Nephron (organoid): Measurements from ENCODE around the gene CRIP1.
A peak's percentile ranks its signal among the peaks of the same experiment; 100 is the strongest.

ENCODE experiments used
- H3K27ac Mint-ChIP-seq, 3 experiments: 2 replicates each; pipeline ENCODE4 v1.8.0; 2020; ENCODE audit warnings: mixed read lengths in 3 of 3, mild to moderate bottlenecking in 2 of 3, moderate library complexity in 1 of 3
- H3K27me3 Mint-ChIP-seq: 2 replicates; pipeline ENCODE4 v1.8.0; 2021; ENCODE audit warnings: low read depth, mild to moderate bottlenecking, moderate library complexity, mixed read lengths
- H3K36me3 Mint-ChIP-seq: 2 replicates; pipeline ENCODE4 v1.8.0; 2020; ENCODE audit warnings: low read depth, mixed read lengths
- H3K4me1 Mint-ChIP-seq: 2 replicates; pipeline ENCODE4 v1.8.0; 2020; ENCODE audit warnings: mixed read lengths
- H3K4me3 Mint-ChIP-seq, 3 experiments: 2 replicates each; pipeline ENCODE4 v1.8.0; 2020; ENCODE audit warnings: mild to moderate bottlenecking in 3 of 3, mixed read lengths in 3 of 3, moderate library complexity in 2 of 3
- H3K9me3 Mint-ChIP-seq: 2 replicates; pipeline ENCODE4 v1.8.0; 2020; ENCODE audit warnings: mixed read lengths
- CTCF ChIP-seq, 3 experiments: fragments of 200-600 bp; sonication (generic); IDR thresholded peaks; one replicate each; pipeline ENCODE4 v1.5.0; 2021; ENCODE audit warnings: antibody characterized with exemption in 3 of 3; ENCODE audit not compliant: unreplicated experiment in 3 of 3

The CRIP1 gene

GRCh38 chr14:105486163-105486973 lies at the start of gene CRIP1:
CRIP1 (plus strand) TSS chr14:105486886; CDS start chr14:105487260, 374 bp downstream.
- no peaks in the 10 kb centered on the region for H3K9me3 Mint-ChIP-seq
- no peak within 1 kb of the TSS for H3K27ac Mint-ChIP-seq
- peaks cover 51% of the 10 kb centered on the region for H3K27me3 Mint-ChIP-seq
- H3K4me3 Mint-ChIP-seq, result peak within 1 kb of the TSS; percentile 37 to 69 (median 65)
- no peak for TF ChIP-seq CTCF (IDR thresholded peaks at IDR 0.05; ENCODE audit: unreplicated experiment in 3 of 3)
- H3K4me1 Mint-ChIP-seq, result peaks cover 22% of the 10 kb centered on the region
- H3K36me3 Mint-ChIP-seq, result no peaks in the 10 kb centered on the region

GRCh38 chr14:105436891-105437722 lies 49.6 kb upstream of the CRIP1 start:
- no peak overlapping the region for H3K27ac Mint-ChIP-seq
- no peak for TF ChIP-seq CTCF (IDR thresholded peaks at IDR 0.05; ENCODE audit: unreplicated experiment in 3 of 3)
- H3K9me3 Mint-ChIP-seq, result peaks cover 7% of the 10 kb centered on the region

GRCh38 chr14:105437723-105438500 lies 48.8 kb upstream of the CRIP1 start:
- H3K4me1 Mint-ChIP-seq, result peaks cover 3% of the 10 kb centered on the region
- no peak for TF ChIP-seq CTCF (IDR thresholded peaks at IDR 0.05; ENCODE audit: unreplicated experiment in 3 of 3)
- peaks cover 7% of the 10 kb centered on the region for H3K9me3 Mint-ChIP-seq
- H3K36me3 Mint-ChIP-seq, result peaks cover 31% of the 10 kb centered on the region
- H3K27me3 Mint-ChIP-seq, result no peaks in the 10 kb centered on the region
- H3K4me3 Mint-ChIP-seq, result no peak overlapping the region
- no peak overlapping the region for H3K27ac Mint-ChIP-seq

More at GRCh38 chr14:105436891-105437722, 49.6 kb upstream of the CRIP1 start:
- H3K4me1 Mint-ChIP-seq, result peaks cover 3% of the 10 kb centered on the region
- no peaks in the 10 kb centered on the region for H3K27me3 Mint-ChIP-seq
- no peak overlapping the region for H3K4me3 Mint-ChIP-seq
- H3K36me3 Mint-ChIP-seq, result peaks cover 29% of the 10 kb centered on the region

- H3K27me3 Mint-ChIP-seq, result no peaks in the 10 kb centered on the region
- H3K36me3 Mint-ChIP-seq, result peaks cover 31% of the 10 kb centered on the region
- TF ChIP-seq CTCF (IDR thresholded peaks at IDR 0.05; ENCODE audit: unreplicated experiment in 3 of 3), result no peak
- no peak overlapping the region for H3K27ac Mint-ChIP-seq
- H3K4me1 Mint-ChIP-seq, result peaks cover 3% of the 10 kb centered on the region
- peaks cover 7% of the 10 kb centered on the region for H3K9me3 Mint-ChIP-seq
- no peak overlapping the region for H3K4me3 Mint-ChIP-seq
Measured at GRCh38 chr14:105439179-105439578, 47.5 kb upstream of the CRIP1 start.

- Mint-ChIP-seq H3K9me3 (peaks cover 7% of the 10 kb centered on the region), H3K27ac (no peak overlapping the region), H3K4me1 (peaks cover 3% of the 10 kb centered on the region), H3K36me3 (peaks cover 27% of the 10 kb centered on the region), H3K4me3 (no peak overlapping the region), H3K27me3 (no peaks in the 10 kb centered on the region)
- TF ChIP-seq CTCF (IDR thresholded peaks at IDR 0.05; ENCODE audit: unreplicated experiment in 3 of 3), result no peak
Measured at GRCh38 chr14:105439710-105440553, 46.8 kb upstream of the CRIP1 start.
